ENCODE results near the gene TRPM4.
"Not testable (repeated sequence)": the region's sequence is repeated elsewhere in the genome, so short reads cannot be mapped to it uniquely, and the experiment has no call there.

Gene TRPM4

GRCh38 chr19:49120868-49121267, 36.7 kb upstream of the TRPM4 start:
- Histone ChIP-seq H4K20me1 (ENCODE audit: insufficient read depth, low read length, poor library complexity, severe bottlenecking) (no peaks in the 10 kb centered on the region), H3K9me3 (ENCODE audit: insufficient read depth, low read depth, low read length) (no peaks in the 10 kb centered on the region), H3K9ac (ENCODE audit: low read depth, low read length, poor library complexity, severe bottlenecking) (no peak overlapping the region), H3K4me2 (ENCODE audit: low read depth, low read length, poor library complexity, severe bottlenecking) (no peak overlapping the region), H3K9me2 (replicated peaks; ENCODE audit: low read depth, low read length) (no peaks in the 10 kb centered on the region), H3F3A (ENCODE audit: low read depth) (no peaks in the 10 kb centered on the region), H3K4me3 (ENCODE audit: low read length, poor library complexity, severe bottlenecking) (no peak overlapping the region), H3K4me1 (ENCODE audit: insufficient read depth, low read length, poor library complexity, severe bottlenecking) (peaks cover 9% of the 10 kb centered on the region), H3K36me3 (ENCODE audit: insufficient read depth, low read length) (no peaks in the 10 kb centered on the region), H2AFZ (ENCODE audit: low read length) (no peak overlapping the region; the same call in 1 of the 2 replicates), H3K27me3 (ENCODE audit: insufficient read depth, low read length, poor library complexity, severe bottlenecking) (no peaks in the 10 kb centered on the region), H3K79me2 (ENCODE audit: insufficient read depth, low read length) (no peaks in the 10 kb centered on the region)
- TF ChIP-seq CTCF (conservative IDR thresholded peaks at IDR 0.05; ENCODE audit: low read length), result no peak
- TF ChIP-seq EZH2phosphoT487 (IDR thresholded peaks at IDR 0.05; ENCODE audit: borderline replicate concordance), result no peak

DNA sequence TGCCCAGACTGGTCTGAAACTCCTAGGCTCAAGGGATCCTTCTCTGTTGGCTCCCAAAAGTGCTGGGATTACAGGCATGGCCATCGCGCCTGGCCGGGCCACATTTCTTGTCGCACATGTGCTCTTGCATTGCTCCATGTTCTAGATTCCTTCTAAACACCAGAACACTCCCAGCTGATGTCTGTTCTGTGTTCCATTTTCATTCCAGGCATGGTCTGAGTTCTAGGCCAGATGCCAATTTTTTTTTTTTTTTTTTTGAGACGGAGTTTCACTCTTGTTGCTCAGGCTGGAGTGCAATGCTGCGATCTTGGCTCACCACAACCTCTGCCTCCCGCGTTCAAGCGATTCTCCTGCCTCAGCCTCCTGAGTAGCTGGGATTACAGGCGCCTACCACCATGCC, 35.8 kb upstream of the TRPM4 start:
- H3K9ac ChIP-seq (ENCODE audit: low read depth, low read length, poor library complexity, severe bottlenecking), result not testable (repeated sequence)

DNA sequence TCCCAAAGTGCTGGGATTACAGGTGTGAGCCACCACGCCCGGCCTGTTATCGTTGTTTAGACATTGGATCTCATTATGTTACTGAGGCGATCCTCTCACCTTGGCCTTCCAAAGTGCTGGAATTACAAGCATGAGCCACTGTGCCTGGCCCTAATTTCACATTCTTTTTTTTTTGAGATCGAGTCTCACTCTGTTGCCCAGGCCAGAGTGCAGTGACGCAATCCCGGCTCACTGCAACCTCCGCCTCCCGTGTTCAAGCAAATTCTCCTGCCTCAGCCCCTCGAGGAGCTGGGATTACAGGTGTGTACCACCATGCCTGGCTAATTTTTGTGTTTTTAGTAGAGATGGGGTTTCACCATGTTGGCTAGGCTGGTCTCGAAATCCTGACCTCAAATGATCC, 34.3 kb upstream of the TRPM4 start:
- H2AFZ ChIP-seq (ENCODE audit: low read length); H3K9me3 ChIP-seq (ENCODE audit: insufficient read depth, low read depth, low read length); H3K36me3 ChIP-seq (ENCODE audit: insufficient read depth, low read length); H4K20me1 ChIP-seq (ENCODE audit: insufficient read depth, low read length, poor library complexity, severe bottlenecking); H3K79me2 ChIP-seq (ENCODE audit: insufficient read depth, low read length); H3K4me3 ChIP-seq (ENCODE audit: low read length, poor library complexity, severe bottlenecking); H3K9ac ChIP-seq (ENCODE audit: low read depth, low read length, poor library complexity, severe bottlenecking); H3K4me1 ChIP-seq (ENCODE audit: insufficient read depth, low read length, poor library complexity, severe bottlenecking); H3K27me3 ChIP-seq (ENCODE audit: insufficient read depth, low read length, poor library complexity, severe bottlenecking); H3F3A ChIP-seq (ENCODE audit: low read depth); H3K4me2 ChIP-seq (ENCODE audit: low read depth, low read length, poor library complexity, severe bottlenecking); H3K9me2 ChIP-seq (replicated peaks; ENCODE audit: low read depth, low read length): not testable (repeated sequence)

More for the DNA sequence above, 35.8 kb upstream of the TRPM4 start:
- not testable (repeated sequence) for H3K4me1 ChIP-seq (ENCODE audit: insufficient read depth, low read length, poor library complexity, severe bottlenecking); H3K27me3 ChIP-seq (ENCODE audit: insufficient read depth, low read length, poor library complexity, severe bottlenecking); H3K79me2 ChIP-seq (ENCODE audit: insufficient read depth, low read length); H3K4me2 ChIP-seq (ENCODE audit: low read depth, low read length, poor library complexity, severe bottlenecking); H3K9me3 ChIP-seq (ENCODE audit: insufficient read depth, low read depth, low read length); H3K4me3 ChIP-seq (ENCODE audit: low read length, poor library complexity, severe bottlenecking); H2AFZ ChIP-seq (ENCODE audit: low read length); H3K9me2 ChIP-seq (replicated peaks; ENCODE audit: low read depth, low read length); H4K20me1 ChIP-seq (ENCODE audit: insufficient read depth, low read length, poor library complexity, severe bottlenecking); H3K36me3 ChIP-seq (ENCODE audit: insufficient read depth, low read length); H3F3A ChIP-seq (ENCODE audit: low read depth)

DNA sequence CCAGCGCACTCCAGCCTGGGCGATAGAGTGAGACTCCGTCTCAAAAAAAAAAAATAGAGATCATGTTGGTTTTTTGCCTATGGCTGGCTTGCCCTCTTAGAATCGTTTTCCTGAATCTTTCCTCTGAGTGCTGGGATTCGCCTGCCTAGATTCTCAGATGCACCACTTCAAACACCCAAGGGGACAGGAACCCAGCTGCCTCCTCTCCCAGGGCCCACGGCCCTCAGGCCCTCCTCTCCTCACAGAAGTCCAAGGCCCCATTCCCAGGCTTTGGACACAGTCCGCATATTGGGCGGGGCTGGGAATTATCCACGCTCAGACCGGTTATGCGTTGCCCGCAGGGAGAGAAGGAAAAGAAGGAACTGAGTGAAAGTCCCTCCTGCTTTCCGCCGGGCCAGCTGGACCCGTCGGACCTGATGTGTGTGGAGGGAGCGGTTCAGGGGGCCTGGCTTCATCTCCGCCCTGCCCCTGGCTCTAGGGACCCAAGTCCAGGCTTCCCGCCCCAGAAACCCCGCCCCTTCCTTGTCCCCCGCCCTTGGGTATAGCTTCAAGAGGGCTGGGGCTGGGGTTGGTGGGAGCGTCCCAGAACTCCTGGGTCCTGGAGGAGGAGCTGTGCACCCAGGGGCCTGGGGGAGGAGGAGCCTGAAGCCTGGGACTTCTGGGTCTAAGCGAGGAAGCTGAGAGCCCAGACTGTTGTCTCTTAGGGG, 32.4 kb upstream of the TRPM4 start:
- Histone ChIP-seq H3K4me3 (ENCODE audit: low read length, poor library complexity, severe bottlenecking) (no peak overlapping the region), H4K20me1 (ENCODE audit: insufficient read depth, low read length, poor library complexity, severe bottlenecking) (no peaks in the 10 kb centered on the region), H3K9ac (ENCODE audit: low read depth, low read length, poor library complexity, severe bottlenecking) (no peak overlapping the region), H3K9me2 (replicated peaks; ENCODE audit: low read depth, low read length) (no peaks in the 10 kb centered on the region), H3K4me1 (ENCODE audit: insufficient read depth, low read length, poor library complexity, severe bottlenecking) (peaks cover 9% of the 10 kb centered on the region), H3K9me3 (ENCODE audit: insufficient read depth, low read depth, low read length) (no peaks in the 10 kb centered on the region), H3F3A (ENCODE audit: low read depth) (no peaks in the 10 kb centered on the region), H3K79me2 (ENCODE audit: insufficient read depth, low read length) (no peaks in the 10 kb centered on the region), H3K27me3 (ENCODE audit: insufficient read depth, low read length, poor library complexity, severe bottlenecking) (no peaks in the 10 kb centered on the region), H3K4me2 (ENCODE audit: low read depth, low read length, poor library complexity, severe bottlenecking) (no peak overlapping the region), H2AFZ (ENCODE audit: low read length) (no peak overlapping the region), H3K36me3 (ENCODE audit: insufficient read depth, low read length) (no peaks in the 10 kb centered on the region)
- no peak for TF ChIP-seq EZH2phosphoT487 (IDR thresholded peaks at IDR 0.05; ENCODE audit: borderline replicate concordance)
- TF ChIP-seq CTCF (conservative IDR thresholded peaks at IDR 0.05; ENCODE audit: low read length), result no peak

Measured in Loucy (cell line).